Inflammatory macrophage (primary cell): ENCODE measurements around the gene DOCK4.

Experiments used
- DNase-seq, 2 donors: peaks; one replicate each; pipeline ENCODE4 v3.0.0-alpha.2; 2020 to 2022

The DOCK4 gene

DNA sequence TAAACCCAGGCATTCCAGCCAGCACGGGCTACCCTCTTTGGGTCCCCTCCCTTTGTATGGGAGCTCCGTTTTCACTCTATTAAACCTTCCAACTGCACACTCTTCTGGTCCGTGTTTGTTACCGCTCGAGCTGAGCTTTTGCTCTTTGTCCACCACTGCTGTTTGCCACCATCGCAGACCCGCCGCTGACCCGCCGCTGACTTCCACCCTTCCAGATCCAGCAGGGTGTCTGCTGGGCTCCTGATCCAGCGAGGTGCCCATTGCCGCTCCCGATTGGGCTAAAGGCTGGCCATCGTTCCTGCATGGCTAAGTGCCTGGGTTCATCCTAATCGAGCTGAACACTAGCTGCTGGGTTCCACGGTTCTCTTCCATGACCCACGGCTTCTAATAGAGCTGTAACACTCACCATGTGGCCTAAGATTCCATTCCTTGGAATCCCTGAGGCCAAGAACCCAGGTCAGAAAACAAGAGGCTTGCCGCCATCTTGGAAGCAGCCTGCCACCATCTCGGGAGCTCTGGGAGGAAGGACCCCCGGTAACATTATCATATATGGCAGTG, 14.8 kb upstream of the DOCK4 start:
- no peak for DNase-seq

DNA sequence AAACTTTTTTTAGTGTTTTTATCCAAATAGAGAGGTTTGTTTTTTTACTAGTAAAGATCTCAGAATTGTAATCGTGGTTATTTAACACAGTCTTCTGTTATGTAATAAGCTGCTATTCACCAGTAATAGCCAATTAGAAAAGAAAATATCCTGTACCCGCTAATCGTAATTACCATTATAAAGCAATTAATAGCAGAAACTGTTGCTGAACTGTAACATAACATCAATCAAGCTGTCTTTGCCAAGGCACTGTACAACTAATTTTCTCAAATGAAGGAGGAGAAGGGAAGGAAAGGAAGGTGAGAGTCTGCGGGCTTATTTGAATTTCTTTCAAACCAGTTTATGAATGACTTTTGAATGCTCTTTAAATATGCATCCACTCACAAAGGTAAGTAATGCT, 9.6 kb upstream of the DOCK4 start:
- no peak for DNase-seq

DNA sequence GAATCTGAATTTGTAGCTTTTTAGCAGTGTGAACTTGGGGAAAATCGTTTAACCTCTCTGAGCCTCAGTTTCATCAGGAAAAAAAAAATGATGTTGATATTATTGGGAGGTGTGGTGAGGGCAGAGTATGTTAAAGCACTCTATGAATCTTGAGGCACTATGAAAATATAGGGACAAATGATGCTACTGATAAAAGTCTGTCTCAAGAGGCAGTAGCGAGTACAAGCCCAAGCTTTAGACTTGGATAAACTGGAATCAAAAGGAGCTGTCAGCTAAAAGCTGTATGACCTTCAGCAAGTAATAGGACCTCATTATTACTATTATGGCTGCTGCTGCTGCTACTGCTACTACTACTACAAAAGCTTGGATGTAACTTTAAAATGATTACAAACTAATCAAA, 8.7 kb upstream of the DOCK4 start:
- no peak for DNase-seq

DNA sequence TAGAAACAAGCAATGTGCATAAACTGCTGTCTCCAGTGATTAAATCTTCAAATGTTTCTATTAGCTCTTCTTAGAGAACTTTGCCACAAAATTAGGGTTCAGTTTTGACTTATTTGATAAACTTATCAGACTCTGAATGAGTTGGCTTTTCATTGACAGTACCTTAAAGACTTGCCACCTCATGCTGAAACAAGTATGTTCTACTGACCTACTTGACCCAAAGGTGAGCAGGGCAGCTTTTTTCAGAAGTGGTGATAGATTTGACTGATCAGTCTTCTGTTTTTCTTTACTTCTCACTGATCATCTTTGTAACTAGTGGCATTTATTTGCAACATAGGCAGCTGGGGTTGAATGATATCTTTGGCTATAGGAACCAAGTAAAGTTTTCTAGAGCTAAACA, 8.1 kb upstream of the DOCK4 start:
- DNase-seq: no peak

DNA sequence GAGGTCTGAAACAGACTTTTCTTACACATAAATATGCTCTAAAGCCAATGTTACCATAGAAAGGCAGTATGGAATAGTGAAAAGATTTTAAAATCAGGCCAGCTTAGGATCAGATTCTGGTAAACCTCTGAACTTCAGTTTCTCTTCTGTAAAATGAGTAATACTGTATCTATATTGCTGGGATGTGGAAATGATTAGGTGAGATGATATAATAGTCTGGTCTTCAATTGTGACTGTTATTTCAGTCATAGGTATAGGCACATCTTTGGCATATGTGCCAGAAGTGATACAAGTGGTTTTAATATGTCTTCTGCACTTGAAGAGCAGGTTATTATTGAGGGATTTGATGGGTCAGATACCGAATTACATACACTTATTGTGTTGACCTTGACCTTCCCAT, 7.5 kb upstream of the DOCK4 start:
- DNase-seq: no peak

DNA sequence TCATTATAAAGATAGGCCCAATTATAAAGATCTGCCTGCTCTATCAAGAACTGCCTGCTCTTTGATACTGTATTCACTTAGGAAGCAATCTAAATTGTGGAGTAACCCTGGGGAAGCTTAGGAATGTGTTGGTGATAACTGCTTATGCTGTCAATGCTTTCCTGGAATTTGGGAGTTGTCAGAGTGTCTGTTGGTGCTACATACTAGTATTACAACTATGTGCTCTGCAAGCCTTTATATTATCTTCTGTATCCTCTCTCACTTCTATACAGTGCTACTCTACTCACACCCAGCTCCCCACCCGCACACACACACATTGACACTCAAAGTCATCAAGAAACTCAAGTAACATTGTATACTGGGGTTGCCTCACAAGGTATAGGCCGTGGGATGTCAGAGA, 6.4 kb upstream of the DOCK4 start:
- DNase-seq: no peak

DNA sequence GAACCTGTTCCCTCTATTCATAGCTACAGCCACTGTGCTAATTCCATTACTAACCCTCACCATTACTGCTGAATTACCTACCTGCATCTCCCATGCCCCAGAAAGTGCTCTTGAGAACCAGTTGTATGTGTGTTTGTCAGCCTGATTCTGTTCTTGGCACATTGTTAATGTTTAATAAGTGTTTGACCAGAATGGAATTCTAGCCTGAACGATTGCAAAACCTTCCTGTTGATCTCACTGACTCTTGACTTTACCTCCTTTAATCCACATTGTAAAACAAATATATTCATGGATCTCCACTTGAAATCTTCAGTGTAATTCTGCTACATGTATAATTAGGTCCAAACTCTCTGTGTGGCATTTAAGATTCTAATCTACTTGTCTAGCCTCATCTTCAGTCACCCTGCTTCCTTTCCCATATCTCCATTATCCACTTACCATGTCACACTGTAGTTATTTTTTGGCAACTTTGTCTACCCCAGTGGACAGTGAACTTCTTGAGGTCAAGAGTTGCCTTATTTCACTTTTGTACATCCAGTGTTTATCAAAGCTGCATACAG, 5.2 kb upstream of the DOCK4 start:
- no peak for DNase-seq

DNA sequence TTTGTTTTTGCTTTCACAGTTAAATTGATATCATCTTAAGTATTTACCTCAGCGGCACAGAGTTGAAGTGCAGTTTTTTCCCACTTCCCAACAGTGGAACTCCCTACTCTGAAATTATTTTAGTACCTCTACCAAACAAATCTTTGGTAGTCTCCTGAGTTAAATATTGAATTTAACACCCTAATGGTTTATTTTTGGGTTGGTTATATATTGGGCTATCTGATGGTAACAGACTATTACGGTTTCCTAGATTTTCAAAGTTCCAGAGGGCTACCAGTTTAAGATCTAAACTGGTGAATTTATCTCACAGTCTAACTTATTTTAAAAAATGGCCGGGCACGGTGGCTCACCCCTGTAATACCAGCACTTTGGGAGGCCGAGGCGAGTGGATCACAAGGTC, 1.6 kb upstream of the DOCK4 start:
- no peak for DNase-seq

DNA sequence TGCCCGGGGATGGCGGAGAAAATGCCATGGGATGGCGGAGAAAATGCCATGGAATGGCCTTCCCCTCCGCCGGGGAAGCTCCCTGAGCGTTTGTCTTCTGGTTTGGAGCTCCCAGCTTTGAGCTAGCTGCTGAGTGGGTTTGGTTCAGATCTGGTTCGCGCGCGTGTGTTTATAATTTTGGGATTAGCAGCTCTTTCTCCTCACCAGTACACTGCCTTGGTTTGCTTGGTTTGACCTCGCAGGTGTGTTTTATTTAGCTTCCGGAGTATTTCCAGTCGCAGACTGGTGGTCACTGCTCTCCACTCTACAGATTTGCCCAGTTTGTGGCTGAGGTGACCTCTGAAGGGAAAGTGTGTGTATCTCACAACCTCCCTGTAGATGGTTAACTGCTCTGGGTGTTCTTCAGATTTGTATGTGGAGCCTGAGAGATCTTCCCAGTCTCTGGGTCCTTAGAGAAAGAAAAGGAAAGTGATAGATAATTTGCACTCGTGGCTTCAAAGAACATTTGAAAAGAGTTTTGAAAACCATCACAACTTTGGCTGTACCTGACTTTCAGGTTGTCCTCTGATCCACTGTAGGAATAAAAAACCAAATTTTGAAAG, 893 bp upstream of the DOCK4 start:
- DNase-seq: no peak

DNA sequence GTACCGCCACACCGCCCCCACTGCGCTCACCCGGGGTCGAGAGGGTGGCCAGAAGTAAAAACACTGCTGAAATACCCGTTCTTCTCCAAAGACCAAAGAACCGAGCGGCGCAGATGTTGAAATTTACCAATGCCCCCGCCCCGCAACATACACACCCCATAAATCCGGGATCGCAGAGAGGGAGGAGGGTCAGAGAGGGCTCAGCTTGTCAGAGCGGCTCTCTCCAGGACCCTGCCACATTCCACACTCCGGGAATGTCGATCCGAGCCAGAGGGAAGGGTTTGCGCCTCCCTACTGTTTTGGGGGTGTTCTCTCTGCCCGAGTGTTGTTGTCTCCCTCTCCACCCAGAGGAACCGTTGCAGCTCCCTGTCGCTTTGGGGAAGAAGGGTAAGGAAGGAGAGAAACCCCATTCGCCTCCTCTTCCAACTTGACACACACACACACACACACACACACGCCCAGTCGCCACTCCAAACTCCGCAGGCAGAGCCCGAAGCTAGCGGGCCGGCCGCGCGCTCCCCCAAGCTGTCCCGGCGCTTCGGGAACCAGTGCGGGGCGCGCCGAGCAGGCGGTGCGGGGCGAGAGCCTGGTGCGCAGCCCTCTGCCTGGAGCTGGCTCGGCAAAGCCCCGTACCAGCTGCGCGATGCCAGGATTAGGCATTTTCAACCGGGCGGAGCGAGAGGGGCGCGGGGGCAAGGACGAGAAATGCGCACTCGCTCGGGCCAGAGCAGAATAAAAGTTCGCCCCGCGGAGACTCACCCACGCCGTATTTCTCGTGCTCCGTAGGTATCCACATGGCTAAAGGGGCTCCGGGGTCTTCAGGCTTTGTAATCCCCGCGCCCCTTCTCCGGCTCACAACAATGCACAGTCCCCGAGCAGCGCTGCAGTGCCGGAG, 609 bp downstream of the DOCK4 start:
- peak; percentile 57 to 72 for DNase-seq

DNA sequence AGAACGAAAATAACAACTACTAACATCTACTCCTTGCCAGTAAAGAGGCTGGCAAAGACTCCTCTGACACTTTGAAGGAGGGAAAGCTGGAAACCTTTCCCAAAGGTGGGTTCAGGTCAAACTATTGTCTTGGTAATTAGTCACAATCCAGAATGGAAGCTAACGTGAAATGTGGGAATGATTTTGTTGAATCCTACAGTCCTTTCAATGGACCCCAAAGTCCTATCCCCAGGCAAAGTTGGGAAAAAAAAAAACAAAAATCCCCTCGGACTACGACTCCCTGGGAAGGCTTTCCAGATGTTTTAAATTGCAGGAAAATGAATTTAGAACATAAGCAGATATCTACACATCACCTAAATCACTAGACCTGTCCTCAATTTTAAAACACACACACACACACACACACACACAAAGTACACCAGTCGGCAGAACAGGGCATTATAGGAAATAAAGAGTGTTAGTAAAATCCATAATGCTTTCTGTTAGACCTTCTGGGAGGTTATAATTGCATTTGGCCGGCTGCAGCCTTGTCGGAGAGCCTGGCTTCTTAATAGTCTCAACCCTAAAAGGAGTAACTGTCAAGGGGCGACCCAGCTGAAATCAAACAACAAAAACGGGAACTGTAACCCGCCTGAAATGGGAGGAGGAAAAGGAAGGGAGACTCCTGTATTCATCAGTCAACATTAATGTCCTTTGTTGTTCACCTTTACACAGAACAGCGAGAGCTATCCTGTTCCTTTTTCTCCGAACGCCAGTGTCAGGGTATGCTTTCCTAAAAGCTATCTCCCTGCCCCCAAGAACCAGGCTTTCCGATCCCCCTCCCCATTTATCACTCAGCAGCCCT, 1.5 kb downstream of the DOCK4 start:
- DNase-seq: peak; percentile 34 to 48

DNA sequence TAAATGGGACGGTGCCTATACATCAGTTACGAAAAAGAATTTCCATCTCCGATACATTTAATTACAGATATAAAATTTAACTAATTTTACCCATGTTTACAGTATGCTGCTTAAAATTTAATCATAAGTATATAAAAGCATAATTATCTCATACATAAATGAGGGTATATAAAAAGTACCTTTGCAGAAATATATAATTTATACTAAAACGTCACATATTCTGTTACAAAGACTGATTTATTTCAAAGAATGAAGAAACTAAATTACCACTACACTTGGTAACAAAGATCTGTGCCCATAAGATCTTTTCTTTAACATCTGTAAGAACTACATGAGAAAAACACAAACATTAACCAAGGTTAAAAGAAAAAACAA, 2.8 kb downstream of the DOCK4 start:
- DNase-seq: no peak

DNA sequence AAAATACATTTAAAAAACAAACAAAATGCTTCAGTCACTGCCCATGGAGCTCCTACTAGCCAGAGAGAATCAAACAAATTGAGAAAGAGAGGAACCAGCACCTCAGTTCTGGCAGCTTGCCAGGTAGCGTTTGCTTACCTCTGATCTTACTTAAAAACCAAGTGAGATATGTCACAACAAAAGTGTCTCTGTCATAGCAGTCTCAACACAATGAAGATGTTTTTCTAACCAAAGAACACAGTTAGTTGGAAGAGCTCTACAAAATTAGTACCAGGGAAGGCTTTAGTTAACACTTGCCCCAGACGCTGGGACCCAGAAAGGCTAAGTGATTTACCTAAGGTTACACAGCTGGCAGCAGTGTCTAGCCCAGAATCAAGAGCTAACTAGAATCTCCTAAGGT, 3.4 kb downstream of the DOCK4 start:
- DNase-seq: peak; percentile 24 to 40

DNA sequence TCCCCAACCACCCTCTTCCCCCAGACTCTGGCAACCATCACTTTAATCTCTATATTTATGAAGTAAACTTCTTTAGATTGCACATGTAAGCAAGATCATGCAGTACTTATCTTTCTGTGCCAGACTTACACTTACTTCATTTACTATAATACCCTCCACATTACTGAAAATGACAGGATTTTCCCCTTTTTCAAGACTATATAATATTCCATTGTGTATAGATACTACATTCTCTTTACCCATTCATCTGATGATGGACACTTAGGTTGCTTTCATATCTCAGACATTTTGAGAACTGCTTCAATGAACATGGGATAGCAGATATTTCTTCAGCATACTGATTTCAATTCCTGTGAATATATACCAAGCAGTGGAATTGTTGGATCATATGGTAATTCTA, 4.4 kb downstream of the DOCK4 start:
- DNase-seq: no peak

DNA sequence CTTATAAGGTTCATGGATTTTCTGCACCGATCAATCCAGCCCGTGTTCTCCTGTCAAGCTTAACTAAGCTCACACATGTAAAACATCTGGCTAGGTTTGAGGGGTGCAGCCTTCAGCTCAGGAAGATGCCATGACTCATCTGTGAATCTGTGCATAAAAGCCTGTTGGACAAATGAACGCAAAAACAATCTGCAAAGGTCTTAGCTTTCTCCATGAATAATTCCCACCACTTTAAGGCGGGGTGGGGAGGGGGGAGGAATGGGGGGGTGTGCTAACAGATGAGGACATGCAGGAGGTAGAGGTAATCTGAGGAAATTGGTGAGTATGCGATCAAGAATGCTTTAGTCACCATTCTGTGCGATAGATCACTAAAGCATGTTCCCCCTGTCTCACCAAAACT, 4.8 kb downstream of the DOCK4 start:
- no peak for DNase-seq

DNA sequence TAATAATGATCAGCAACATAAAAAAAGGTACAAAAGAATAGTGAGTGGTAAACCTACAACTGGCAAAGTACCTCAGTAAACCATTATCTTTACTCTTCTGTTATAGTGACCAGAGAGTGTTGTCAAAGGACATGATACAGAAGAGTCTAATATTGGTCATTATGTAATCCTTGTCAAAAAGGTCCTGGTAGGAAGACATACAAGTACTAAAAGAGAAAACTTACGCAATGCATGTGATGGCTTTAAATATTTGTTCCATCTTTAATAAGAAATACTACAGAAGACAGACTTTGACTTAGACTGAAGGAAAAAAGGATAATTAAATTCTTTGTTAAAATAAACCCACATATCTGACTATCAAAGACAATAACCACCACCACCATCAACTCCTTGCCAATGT, 6.5 kb downstream of the DOCK4 start:
- DNase-seq: no peak

DNA sequence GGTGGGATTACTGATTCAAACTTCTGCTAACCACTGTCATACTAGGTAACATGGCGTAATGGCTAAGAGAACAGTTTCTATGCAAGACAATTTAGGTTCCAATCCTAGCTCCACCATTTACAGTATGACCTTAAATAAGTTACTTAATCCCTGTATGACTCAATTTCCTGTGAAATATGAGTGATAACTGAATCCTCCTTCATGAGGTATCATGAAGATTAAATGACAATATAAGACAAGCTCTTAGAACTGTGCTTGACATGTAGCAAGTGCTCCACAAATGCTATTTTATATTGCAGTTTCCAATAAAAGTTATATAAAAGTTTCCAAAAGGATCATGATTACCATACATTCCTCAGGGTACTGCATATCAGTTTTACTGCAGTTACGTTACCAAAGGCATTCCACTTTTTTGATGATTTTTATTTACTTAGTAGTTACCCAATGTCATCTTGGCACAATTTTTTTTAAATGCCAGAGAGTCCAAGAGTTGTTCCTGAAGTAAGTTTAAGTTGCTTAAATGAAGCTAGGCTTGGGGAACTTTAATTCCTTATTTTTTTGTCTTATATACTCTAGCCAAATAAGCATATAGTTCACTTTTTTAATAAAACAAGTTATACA, 7.1 kb downstream of the DOCK4 start:
- peak in 1 of 2 donors; percentile 33 for DNase-seq

DNA sequence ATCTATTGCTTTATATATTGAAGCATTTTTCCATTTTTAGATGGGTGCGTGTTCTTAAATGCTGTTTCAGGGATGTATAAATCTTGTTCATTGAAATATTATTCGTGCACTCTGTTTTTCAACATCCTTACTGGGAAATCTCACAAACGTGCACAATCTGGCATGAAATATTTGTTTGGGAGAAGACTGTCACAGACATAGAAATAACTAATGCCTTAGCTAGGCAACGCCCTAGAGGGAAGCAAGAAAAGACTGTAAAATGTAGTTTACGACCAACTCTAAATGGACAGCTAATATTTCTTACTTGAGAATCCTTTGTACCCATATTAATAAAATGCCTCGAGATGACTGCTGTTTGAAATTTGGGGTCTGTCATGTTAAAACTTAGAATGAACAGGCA, 8.9 kb downstream of the DOCK4 start:
- no peak for DNase-seq

DNA sequence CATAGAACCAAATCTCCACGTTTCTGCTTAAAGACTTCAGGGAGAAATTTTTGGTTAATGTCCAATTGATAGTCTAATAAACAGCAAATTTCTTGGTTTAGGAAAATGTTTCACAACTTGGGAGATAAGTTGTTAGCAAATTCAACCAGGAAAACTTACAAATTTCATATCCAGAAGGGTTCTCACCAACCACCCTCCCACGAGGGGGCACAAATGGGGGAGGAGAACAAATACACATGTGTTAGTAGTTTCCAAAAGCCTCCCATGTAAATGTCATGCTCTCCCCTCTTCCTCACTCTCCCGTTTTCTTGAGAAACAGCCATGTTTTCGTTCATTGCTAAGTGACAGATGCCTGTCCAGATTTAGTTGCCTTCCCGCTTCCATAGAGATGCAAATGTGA, 10.5 kb downstream of the DOCK4 start:
- no peak for DNase-seq

DNA sequence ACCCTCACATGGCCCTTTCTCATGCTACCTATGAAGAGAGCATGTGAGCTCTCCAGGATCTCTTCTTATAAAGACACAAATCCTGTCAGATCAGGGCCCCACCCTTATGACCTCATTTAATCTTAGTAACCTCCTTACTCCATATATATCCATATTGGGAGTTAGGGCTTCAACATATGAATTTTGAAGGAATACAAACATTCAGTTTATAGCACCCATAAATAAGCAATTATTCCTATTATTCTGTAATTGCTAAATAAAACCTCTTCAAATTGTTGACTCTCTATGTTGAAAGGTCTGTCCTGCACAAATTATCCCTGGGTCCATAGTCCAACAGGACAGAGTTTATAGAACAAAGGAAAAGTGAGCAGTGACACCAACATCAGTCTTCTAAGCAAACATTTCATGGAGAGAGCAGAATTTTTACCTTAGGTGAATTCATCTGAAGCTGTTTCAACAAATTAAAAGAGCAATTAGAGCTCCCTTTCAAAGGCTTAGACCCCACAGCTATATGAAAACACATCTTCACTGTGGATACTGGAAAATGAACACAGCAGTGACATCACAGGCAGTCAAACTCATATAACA, 12.2 kb downstream of the DOCK4 start:
- DNase-seq: no peak

DNA sequence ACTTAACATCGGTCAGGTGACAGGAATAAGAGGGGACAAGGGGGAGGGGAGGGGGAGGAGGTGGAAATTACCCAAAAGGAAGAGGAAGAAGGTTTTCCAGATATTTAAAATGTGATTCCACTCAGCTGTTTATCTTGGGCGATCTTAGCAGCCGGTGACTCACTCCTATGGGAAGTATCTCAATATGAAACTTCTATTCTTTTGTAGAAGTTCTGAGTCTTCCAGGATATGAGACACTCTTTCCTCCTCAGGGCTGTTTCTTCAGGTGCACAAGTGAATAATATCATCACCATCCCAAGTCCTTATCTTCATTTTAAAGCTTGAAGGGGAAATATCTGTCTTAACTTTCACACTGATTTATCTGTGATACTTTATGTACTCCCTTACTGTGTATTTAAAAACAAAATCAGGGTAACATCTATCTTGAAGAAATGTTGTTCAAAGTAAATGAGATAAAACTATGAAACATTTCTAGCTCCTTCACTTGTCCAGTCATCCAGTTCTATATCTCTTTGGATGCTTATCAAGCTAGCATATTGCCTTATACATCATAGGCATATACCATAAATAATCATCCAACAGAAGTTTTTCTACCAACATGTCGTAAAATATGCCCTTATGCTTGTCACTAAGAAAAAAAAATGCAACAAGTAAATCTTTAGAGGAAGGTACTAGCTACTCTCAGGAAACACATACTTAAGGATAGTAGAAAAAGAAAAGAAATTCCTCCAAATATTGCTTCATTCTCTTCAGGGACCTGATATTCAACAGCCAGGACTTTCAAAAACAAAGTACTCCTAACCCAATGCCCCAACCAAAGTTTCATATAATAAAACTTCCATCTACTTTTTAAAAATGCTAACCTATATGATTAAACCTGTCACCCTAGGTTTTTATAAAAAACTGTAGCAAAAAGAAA, 13.7 kb downstream of the DOCK4 start:
- DNase-seq: peak in 1 of 2 donors; percentile 16
